H1 (cell line): Measurements from ENCODE around the gene EGR1. TPM values are rescaled to one million over a fixed set of nuclear protein-coding genes. Genes with fewer than 3 reads are reported as not detected.

Source experiments
- CTCF ChIA-PET: fragments of 300-600 bp; sonication (Branson Sonifier 250); formaldehyde crosslinking; loops from one replicate; lab custom pipeline; 2021; ENCODE audit not compliant: partially characterized antibody; lab: Charles Lee
- POLR2A ChIA-PET: fragments of 300-600 bp; sonication (Branson Sonifier 250); formaldehyde crosslinking; loops from one replicate; lab custom pipeline; 2021; ENCODE audit warnings: inconsistent platforms; ENCODE audit not compliant: partially characterized antibody; lab: Charles Lee
- DNase-seq, 2 experiments: peaks; one replicate each; pipeline versions ENCODE4 v3.0.0 to v3.0.0-alpha.2; 2010 to 2022; ENCODE audit warnings: low spot score in 2 of 2, low read depth in 1 of 2, mixed read lengths in 1 of 2
- FAIRE-seq: peaks from 2 replicates; lab custom pipeline; 2011; peaks lifted over from hg19 to GRCh38; lab: Jason Lieb, UNC
- H2AFZ ChIP-seq: 2 replicates; pipeline ENCODE4 v1.8.1; 2012; ENCODE audit warnings: low read length, inconsistent platforms
- H2AK5ac ChIP-seq: 2 replicates; pipeline ENCODE4 v1.6.1; 2013; ENCODE audit warnings: low read depth, low read length
- H2BK120ac ChIP-seq: replicated peaks from 2 replicates; pipeline ENCODE3; 2013; ENCODE audit warnings: low read depth, low read length, inconsistent platforms
- H2BK12ac ChIP-seq: 2 replicates; pipeline ENCODE4 v1.6.1; 2013; ENCODE audit warnings: low read depth, low read length
- H2BK15ac ChIP-seq: 2 replicates; pipeline ENCODE4 v1.6.1; 2013; ENCODE audit warnings: low read length
- H2BK20ac ChIP-seq: 2 replicates; pipeline ENCODE4 v1.6.1; 2013; ENCODE audit warnings: low read length
- H2BK5ac ChIP-seq: 2 replicates; pipeline ENCODE4 v1.6.1; 2013; ENCODE audit warnings: low read depth, low read length
- H3K14ac ChIP-seq: 2 replicates; pipeline ENCODE4 v1.6.1; 2013; ENCODE audit warnings: inconsistent platforms; ENCODE audit not compliant: insufficient read length
- H3K18ac ChIP-seq: 2 replicates; pipeline ENCODE4 v1.6.1; 2013; ENCODE audit warnings: low read length; ENCODE audit errors: extremely low read depth
- H3K23ac ChIP-seq: 2 replicates; pipeline ENCODE4 v1.6.1; 2013; ENCODE audit warnings: inconsistent platforms; ENCODE audit not compliant: insufficient read length
- H3K23me2 ChIP-seq: 2 replicates; pipeline ENCODE4 v1.6.1; 2013; ENCODE audit warnings: low read depth, low read length
- H3K27ac ChIP-seq: 2 replicates; pipeline ENCODE4 v1.6.1; 2011; ENCODE audit warnings: low read depth, low read length, inconsistent platforms
- H3K27me3 ChIP-seq, 4 experiments: replicated peaks in 1 of 4; 1 replicate in 1 of 4; 2 replicates in 3 of 4; pipeline versions ENCODE4 v1.6.1 to v1.8.1; 2011 to 2013; ENCODE audit warnings: low read length in 3 of 4, mild to moderate bottlenecking in 3 of 4, inconsistent platforms in 2 of 4, mixed read lengths in 2 of 4, moderate library complexity in 1 of 4; ENCODE audit not compliant: control insufficient read depth in 3 of 4, insufficient read depth in 3 of 4; ENCODE audit errors: extremely low read depth in 1 of 4
- H3K36me3 ChIP-seq, 4 experiments: 2 replicates each; pipeline versions ENCODE4 v1.6.1 to v1.8.1; 2011 to 2013; ENCODE audit warnings: mild to moderate bottlenecking in 4 of 4, low read length in 3 of 4, moderate library complexity in 2 of 4, control low read depth in 1 of 4, inconsistent platforms in 1 of 4; ENCODE audit not compliant: insufficient read depth in 4 of 4, control insufficient read depth in 2 of 4
- H3K4ac ChIP-seq: replicated peaks from 2 replicates; pipeline ENCODE3; 2013; ENCODE audit warnings: low read length, low read depth, mixed read lengths, inconsistent platforms; ENCODE audit not compliant: insufficient read length
- H3K4me1 ChIP-seq, 4 experiments: replicated peaks in 1 of 4; 1 replicate in 1 of 4; 2 replicates in 3 of 4; pipeline versions ENCODE4 v1.6.1 to v1.8.1; 2011 to 2013; ENCODE audit warnings: low read length in 3 of 4, inconsistent platforms in 2 of 4, mixed read lengths in 1 of 4; ENCODE audit not compliant: insufficient read depth in 4 of 4, control insufficient read depth in 3 of 4
- H3K4me2 ChIP-seq, 2 experiments: 2 replicates each; pipeline versions ENCODE4 v1.6.1 to v1.8.1; 2011 to 2013; ENCODE audit warnings: low read depth in 2 of 2, low read length in 2 of 2, control low read depth in 1 of 2, inconsistent platforms in 1 of 2, mild to moderate bottlenecking in 1 of 2; ENCODE audit not compliant: insufficient read depth in 1 of 2
- H3K4me3 ChIP-seq, 4 experiments: fragments of 200-600, 300-600 bp in 1 of 4; sonication (generic), shearing (Covaris generic), sonication (Bioruptor Twin) in 1 of 4; 2 replicates each; pipeline versions ENCODE4 v1.5.1 to v1.8.1; 2011 to 2016; ENCODE audit warnings: low read length in 4 of 4, low read depth in 3 of 4, control low read depth in 2 of 4, inconsistent platforms in 2 of 4, mild to moderate bottlenecking in 2 of 4, mixed read lengths in 1 of 4, moderate library complexity in 1 of 4; ENCODE audit not compliant: insufficient read depth in 2 of 4; ENCODE audit errors: extremely low read depth in 1 of 4
- H3K56ac ChIP-seq: replicated peaks from 2 replicates; pipeline ENCODE3; 2013; ENCODE audit warnings: low read depth, mild to moderate bottlenecking, mixed read lengths, low read length, inconsistent platforms; ENCODE audit not compliant: insufficient read length
- H3K79me1 ChIP-seq: 2 replicates; pipeline ENCODE4 v1.6.1; 2013; ENCODE audit warnings: low read depth, low read length, control low read depth
- H3K79me2 ChIP-seq, 2 experiments: 2 replicates each; pipeline versions ENCODE4 v1.6.1 to v1.8.1; 2012 to 2013; ENCODE audit warnings: low read length in 2 of 2, mild to moderate bottlenecking in 2 of 2, inconsistent platforms in 1 of 2; ENCODE audit not compliant: insufficient read depth in 2 of 2, control insufficient read depth in 1 of 2
- H3K9ac ChIP-seq, 4 experiments: replicated peaks in 1 of 4; 1 replicate in 1 of 4; 2 replicates in 3 of 4; pipeline versions ENCODE4 v1.6.1 to v1.8.1; 2011 to 2013; ENCODE audit warnings: low read depth in 3 of 4, low read length in 3 of 4, control low read depth in 2 of 4, mild to moderate bottlenecking in 2 of 4, moderate library complexity in 2 of 4, inconsistent platforms in 1 of 4; ENCODE audit errors: extremely low read depth in 1 of 4
- H3K9me3 ChIP-seq, 2 experiments: 2 replicates each; pipeline versions ENCODE4 v1.6.1 to v1.8.1; 2012 to 2013; ENCODE audit warnings: mild to moderate bottlenecking in 2 of 2, moderate library complexity in 2 of 2, control low read depth in 1 of 2, inconsistent platforms in 1 of 2, low read depth in 1 of 2, low read length in 1 of 2, mixed read lengths in 1 of 2; ENCODE audit not compliant: insufficient read depth in 2 of 2
- H4K20me1 ChIP-seq, 2 experiments: replicated peaks in 1 of 2; 2 replicates each; pipeline versions ENCODE3 to v1.8.1; 2011 to 2013; ENCODE audit warnings: inconsistent platforms in 2 of 2, low read length in 2 of 2, mild to moderate bottlenecking in 1 of 2; ENCODE audit not compliant: insufficient read depth in 2 of 2, control insufficient read depth in 1 of 2
- H4K5ac ChIP-seq: 2 replicates; pipeline ENCODE4 v1.6.1; 2013; ENCODE audit warnings: low read length, low read depth, mixed read lengths, inconsistent platforms; ENCODE audit not compliant: insufficient read length
- H4K8ac ChIP-seq: 2 replicates; pipeline ENCODE4 v1.8.0; 2013; ENCODE audit warnings: mild to moderate bottlenecking, moderate library complexity, low read length, inconsistent platforms; ENCODE audit not compliant: insufficient read depth; ENCODE audit errors: extremely low read depth
- H4K91ac ChIP-seq: replicated peaks from 2 replicates; pipeline ENCODE3; 2013; ENCODE audit warnings: low read length, mixed read lengths, inconsistent platforms; ENCODE audit not compliant: insufficient read length
- WGBS, 2 experiments: shearing (Covaris generic) in 1 of 2; methylation state at CpG; one replicate each; pipeline versions ENCODE4 v1.1.6 to v1.1.7; 2013 to 2015; ENCODE audit warnings: low lambda C conversion rate in 2 of 2, mixed read lengths in 2 of 2, inconsistent platforms in 1 of 2, low coverage in 1 of 2, missing lambda C conversion rate in 1 of 2; ENCODE audit not compliant: insufficient replicate concordance in 2 of 2, insufficient coverage in 1 of 2, insufficient read length in 1 of 2; ENCODE audit errors: extremely low coverage in 1 of 2, missing lambda C conversion rate in 1 of 2; 5-methylcytosine and 5-hydroxymethylcytosine counted together
- polyA plus RNA-seq, 7 experiments: library from polyadenylated mRNA; depleted of rRNA in 3 of 7; stranded (reverse) in 5 of 7; unstranded in 2 of 7; fragments of >200 nt in 5 of 7; fragments of 200-250 nt in 2 of 7; gene quantifications; 1 replicate in 5 of 7; 2 replicates in 1 of 7; 4 replicates in 1 of 7; pipeline versions ENCODE4 v1.2.1 to v1.2.3, GENCODE V29; 2011 to 2013; ENCODE audit warnings: missing spikeins in 2 of 7, mixed read lengths in 2 of 7
- total RNA-seq: library from RNA; stranded (reverse); fragmentation: NEBNext Ultra II Directional; extraction: Animal tissue kit (Norgen Biotek cat#: 25700); gene quantifications from 2 replicates; pipeline ENCODE4 v1.2.1, GENCODE V29; 2021

The EGR1 gene
- total and polyA plus RNA-seq, 2 of the 8 experiments (the other 6 are each of a cell fraction or from before 2014, with no cell fraction given) = 16.2 to 35.5 TPM

DNA sequence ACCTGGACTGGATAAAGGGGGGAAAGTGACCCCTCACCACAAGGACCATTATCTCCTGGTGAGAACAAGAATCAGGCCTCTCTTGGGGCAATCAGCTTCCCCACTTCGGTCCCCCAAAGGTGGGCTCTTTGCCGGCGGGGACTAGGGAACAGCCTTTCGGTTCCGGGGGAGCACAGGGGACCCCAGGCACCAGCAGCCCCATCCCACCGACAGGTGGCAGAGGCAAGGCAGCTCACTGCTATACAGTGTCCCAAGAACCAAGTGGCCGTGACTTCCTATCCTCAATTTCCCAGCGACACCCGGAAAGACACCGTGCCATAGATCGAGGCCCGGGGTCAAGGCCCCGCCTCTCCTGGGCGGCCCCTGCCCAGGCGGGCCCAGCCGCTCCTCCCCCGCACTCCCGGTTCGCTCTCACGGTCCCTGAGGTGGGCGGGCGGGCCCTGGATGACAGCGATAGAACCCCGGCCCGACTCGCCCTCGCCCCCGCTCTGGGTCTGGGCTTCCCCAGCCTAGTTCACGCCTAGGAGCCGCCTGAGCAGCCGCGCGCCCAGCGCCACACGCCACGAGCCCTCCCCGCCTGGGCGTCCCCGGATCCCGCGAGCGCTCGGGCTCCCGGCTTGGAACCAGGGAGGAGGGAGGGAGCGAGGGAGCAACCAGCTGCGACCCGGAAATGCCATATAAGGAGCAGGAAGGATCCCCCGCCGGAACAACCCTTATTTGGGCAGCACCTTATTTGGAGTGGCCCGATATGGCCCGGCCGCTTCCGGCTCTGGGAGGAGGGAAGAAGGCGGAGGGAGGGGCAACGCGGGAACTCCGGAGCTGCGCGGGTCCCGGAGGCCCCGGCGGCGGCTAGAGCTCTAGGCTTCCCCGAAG, 655 bp upstream of the EGR1 start:
- WGBS, 2 experiments = 3% methylated on average over 62 of the region's 64 CpGs; no CpG with 5 or more reads in 1 of the 2 experiments

More for the DNA sequence above, 655 bp upstream of the EGR1 start:
- Histone ChIP-seq H2BK12ac (0 out of 2 replicates have a peak overlapping the region, but pooled peaks have one; percentile 29), H3K56ac (peak overlapping the region; percentile 73), H3K36me3 (peaks cover 0 to 18% (median 4%) of the 10 kb centered on the region in 4 experiments; a peak in 5 of 8 replicates), H3K9me3 (no peaks in the 10 kb centered on the region), H2AK5ac (no peak overlapping the region), H3K23me2 (peaks cover 19% of the 10 kb centered on the region), H2BK120ac (no peak overlapping the region), H3K4me2 (peak overlapping the region; percentile 61 to 97), H3K27ac (peak overlapping the region; percentile 90; the same call in 1 of the 2 replicates), H2BK5ac (peak overlapping the region; percentile 1), H3K4ac (no peak overlapping the region), H3K27me3 (peaks cover 0 to 15% (median 13%) of the 10 kb centered on the region in 4 experiments; a peak in 5 of 7 replicates), H4K5ac (peak overlapping the region; percentile 84), H2BK15ac (peak overlapping the region; percentile 83; the same call in 1 of the 2 replicates), H3K4me1 (peaks cover 0 to 11% (median 7%) of the 10 kb centered on the region in 4 experiments; a peak in 6 of 7 replicates), H3K4me3 (peak overlapping the region; percentile 81 to 90 (median 88)), H2BK20ac (no peak overlapping the region), H4K20me1 (peaks cover 11 to 16% of the 10 kb centered on the region in 2 experiments), H3K23ac (no peak overlapping the region), H3K9ac (peak overlapping the region; percentile 65 to 81 (median 73)), H3K18ac (peak overlapping the region; percentile 78), H3K79me2 (peaks cover 0 to 4% of the 10 kb centered on the region in 2 experiments; a peak in 1 of 4 replicates), H4K8ac (peak overlapping the region; percentile 99), H4K91ac (peak overlapping the region; percentile 18), H3K14ac (no peak overlapping the region), H3K79me1 (no peaks in the 10 kb centered on the region; the same call in 1 of the 2 replicates), H2AFZ (no peak overlapping the region)
- ChIA-PET CTCF (interaction anchor here (0.9 to 24.9 kb wide), 13 partner anchors 9 to 112 kb away, joined by 3 to 532 read pairs (median 5); partner anchors contain the start of genes ETF1 and KDM3B), POLR2A (interaction anchor here (0.8 to 15.1 kb wide), 37 partner anchors 9 to 877 kb away, joined by 3 to 294 read pairs (median 5); partner anchors contain the start of genes CDC23, CDC25C, ETF1 and FAM53C)
- peak; percentile 24 for FAIRE-seq
- DNase-seq = peak; percentile 93 to 98
